ENCODE results near the gene PSTK.

The PSTK gene

GRCh38 chr10:122954731-122955050, 25.5 kb upstream of the PSTK start:
- peak overlapping the region; percentile 73 for H3K27ac ChIP-seq
- TF ChIP-seq CTCF (IDR thresholded peaks at IDR 0.05) (no peak), ZFX (IDR thresholded peaks at IDR 0.05; ENCODE audit: borderline replicate concordance) (no peak)

- H3K27ac ChIP-seq = no peak overlapping the region
- no peak for TF ChIP-seq CTCF (IDR thresholded peaks at IDR 0.05)
- no peak for TF ChIP-seq ZFX (IDR thresholded peaks at IDR 0.05; ENCODE audit: borderline replicate concordance)
Measured at GRCh38 chr10:122955892-122956291, 24.3 kb upstream of the PSTK start.

- H3K27ac ChIP-seq = no peak overlapping the region
- no peak for TF ChIP-seq CTCF (IDR thresholded peaks at IDR 0.05)
- TF ChIP-seq ZFX (IDR thresholded peaks at IDR 0.05; ENCODE audit: borderline replicate concordance) = no peak
Measured at GRCh38 chr10:122957474-122957873, 22.7 kb upstream of the PSTK start.

GRCh38 chr10:122962405-122962804, 17.8 kb upstream of the PSTK start:
- TF ChIP-seq CTCF (IDR thresholded peaks at IDR 0.05) = no peak
- TF ChIP-seq ZFX (IDR thresholded peaks at IDR 0.05; ENCODE audit: borderline replicate concordance) = no peak
- no peak overlapping the region for H3K27ac ChIP-seq

GRCh38 chr10:122966879-122967278, 13.3 kb upstream of the PSTK start:
- no peak overlapping the region for H3K27ac ChIP-seq
- no peak for TF ChIP-seq CTCF (IDR thresholded peaks at IDR 0.05)
- TF ChIP-seq ZFX (IDR thresholded peaks at IDR 0.05; ENCODE audit: borderline replicate concordance) = no peak

GRCh38 chr10:122968698-122969097, 11.5 kb upstream of the PSTK start:
- H3K27ac ChIP-seq = no peak overlapping the region
- no peak for TF ChIP-seq CTCF (IDR thresholded peaks at IDR 0.05)
- TF ChIP-seq ZFX (IDR thresholded peaks at IDR 0.05; ENCODE audit: borderline replicate concordance) = no peak

- no peak overlapping the region for H3K27ac ChIP-seq
- TF ChIP-seq CTCF (IDR thresholded peaks at IDR 0.05) (no peak), ZFX (IDR thresholded peaks at IDR 0.05; ENCODE audit: borderline replicate concordance) (no peak)
Measured at GRCh38 chr10:122974023-122974422, 6.2 kb upstream of the PSTK start.

Data from 22Rv1 (cell line).